ENCODE data around the gene CCDC192.

DNA sequence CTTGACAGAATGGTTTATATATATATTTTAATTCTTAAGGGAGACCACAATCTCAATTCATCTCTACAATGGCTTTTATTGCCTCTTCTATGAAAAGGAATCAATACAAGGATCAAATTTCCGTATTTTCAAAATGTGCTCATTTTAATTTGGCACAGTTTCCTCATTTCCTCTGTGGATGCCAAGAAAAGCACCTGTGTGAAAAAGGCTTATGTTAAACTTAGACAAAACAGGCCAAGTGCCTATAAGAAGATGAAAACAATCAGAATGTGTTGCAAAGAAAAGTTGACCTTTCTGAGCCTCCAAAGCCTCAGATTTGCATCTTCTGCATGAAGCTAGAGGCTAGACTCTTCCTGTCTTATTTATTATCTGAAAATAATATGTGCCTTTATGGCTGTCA, 206.6 kb downstream of the CCDC192 start:
- TF ChIP-seq, protein P1, sequence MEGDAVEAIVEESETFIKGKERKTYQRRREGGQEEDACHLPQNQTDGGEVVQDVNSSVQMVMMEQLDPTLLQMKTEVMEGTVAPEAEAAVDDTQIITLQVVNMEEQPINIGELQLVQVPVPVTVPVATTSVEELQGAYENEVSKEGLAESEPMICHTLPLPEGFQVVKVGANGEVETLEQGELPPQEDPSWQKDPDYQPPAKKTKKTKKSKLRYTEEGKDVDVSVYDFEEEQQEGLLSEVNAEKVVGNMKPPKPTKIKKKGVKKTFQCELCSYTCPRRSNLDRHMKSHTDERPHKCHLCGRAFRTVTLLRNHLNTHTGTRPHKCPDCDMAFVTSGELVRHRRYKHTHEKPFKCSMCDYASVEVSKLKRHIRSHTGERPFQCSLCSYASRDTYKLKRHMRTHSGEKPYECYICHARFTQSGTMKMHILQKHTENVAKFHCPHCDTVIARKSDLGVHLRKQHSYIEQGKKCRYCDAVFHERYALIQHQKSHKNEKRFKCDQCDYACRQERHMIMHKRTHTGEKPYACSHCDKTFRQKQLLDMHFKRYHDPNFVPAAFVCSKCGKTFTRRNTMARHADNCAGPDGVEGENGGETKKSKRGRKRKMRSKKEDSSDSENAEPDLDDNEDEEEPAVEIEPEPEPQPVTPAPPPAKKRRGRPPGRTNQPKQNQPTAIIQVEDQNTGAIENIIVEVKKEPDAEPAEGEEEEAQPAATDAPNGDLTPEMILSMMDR (IDR thresholded peaks at IDR 0.05), result no peak
- TF ChIP-seq POLR2AphosphoS5 (IDR thresholded peaks at IDR 0.05), result no peak
